ENCODE measurements around the gene ELK4.

DNA sequence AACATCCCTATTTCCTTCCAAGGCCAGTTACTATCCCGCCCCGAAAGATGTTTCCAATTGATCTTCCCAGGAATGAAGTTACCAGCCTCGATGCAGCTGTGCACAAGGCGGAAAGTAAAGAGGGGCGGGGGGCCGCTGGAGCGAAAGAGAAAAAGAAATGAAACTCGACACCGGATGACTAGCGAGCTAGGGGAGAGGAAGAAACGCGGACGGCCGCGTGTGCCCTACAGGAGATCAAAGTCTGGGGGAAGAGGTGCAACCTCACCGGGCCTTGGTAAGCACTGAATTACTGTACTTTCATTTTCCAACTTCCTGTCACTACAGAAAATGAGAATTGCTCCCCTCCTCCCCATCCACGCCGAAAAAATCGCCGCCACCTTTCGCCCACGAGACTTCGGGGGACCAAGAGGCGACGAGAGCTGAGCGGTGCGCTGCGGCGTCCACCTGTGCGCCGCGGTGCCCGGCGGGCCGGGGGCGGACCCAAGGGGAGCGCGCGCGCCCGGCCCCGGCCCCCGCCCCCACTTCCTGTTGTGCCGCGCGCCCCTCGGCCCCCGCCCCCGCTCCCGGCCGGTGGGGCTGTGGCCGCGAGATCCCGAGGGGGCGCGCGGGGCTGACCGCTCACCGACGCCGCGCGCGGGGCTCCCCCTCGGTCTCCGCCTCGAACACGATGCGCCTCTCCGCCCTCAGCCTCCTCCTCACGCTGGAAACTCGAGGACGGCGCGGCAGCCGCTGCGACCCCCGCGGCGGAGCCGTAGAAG lies 622 bp downstream of the ELK4 start:
- TF ChIP-seq EZH2phosphoT487 (IDR thresholded peaks at IDR 0.05) (no peak), EZH2 (IDR thresholded peaks at IDR 0.05) (no peak)
- TF ChIP-seq, protein P1, sequence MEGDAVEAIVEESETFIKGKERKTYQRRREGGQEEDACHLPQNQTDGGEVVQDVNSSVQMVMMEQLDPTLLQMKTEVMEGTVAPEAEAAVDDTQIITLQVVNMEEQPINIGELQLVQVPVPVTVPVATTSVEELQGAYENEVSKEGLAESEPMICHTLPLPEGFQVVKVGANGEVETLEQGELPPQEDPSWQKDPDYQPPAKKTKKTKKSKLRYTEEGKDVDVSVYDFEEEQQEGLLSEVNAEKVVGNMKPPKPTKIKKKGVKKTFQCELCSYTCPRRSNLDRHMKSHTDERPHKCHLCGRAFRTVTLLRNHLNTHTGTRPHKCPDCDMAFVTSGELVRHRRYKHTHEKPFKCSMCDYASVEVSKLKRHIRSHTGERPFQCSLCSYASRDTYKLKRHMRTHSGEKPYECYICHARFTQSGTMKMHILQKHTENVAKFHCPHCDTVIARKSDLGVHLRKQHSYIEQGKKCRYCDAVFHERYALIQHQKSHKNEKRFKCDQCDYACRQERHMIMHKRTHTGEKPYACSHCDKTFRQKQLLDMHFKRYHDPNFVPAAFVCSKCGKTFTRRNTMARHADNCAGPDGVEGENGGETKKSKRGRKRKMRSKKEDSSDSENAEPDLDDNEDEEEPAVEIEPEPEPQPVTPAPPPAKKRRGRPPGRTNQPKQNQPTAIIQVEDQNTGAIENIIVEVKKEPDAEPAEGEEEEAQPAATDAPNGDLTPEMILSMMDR (IDR thresholded peaks at IDR 0.05): no peak
